GM23338 (cell line): ENCODE data around the gene FST. TPM values are rescaled to one million over a fixed set of nuclear protein-coding genes. Genes with fewer than 3 reads are reported as not detected.

Experiments used
- ATAC-seq: fragments of 200-7000 bp; cut with Tn5 transposase; 3 replicates; pipeline ENCODE4 v1.9.1; 2020
- DNase-seq: peaks from one replicate; pipeline ENCODE4 v3.0.0-alpha.2; 2015; ENCODE audit warnings: low spot score
- H2AFZ ChIP-seq: fragments of 200-600 bp; sonication (generic); 2 replicates; pipeline ENCODE4 v1.8.0; 2016; ENCODE audit warnings: antibody characterized with exemption, mild to moderate bottlenecking, moderate library complexity
- H3F3A ChIP-seq: fragments of 200-600 bp; sonication (generic); replicated peaks from 2 replicates; pipeline ENCODE4 v1.8.0; 2017; ENCODE audit warnings: antibody characterized with exemption, mixed run types, low read depth
- H3K27ac ChIP-seq: fragments of 200-600 bp; sonication (generic); 2 replicates; pipeline ENCODE4 v1.6.1; 2016; ENCODE audit warnings: low read depth
- H3K27me3 ChIP-seq: fragments of 200-600 bp; sonication (generic); 2 replicates; pipeline ENCODE4 v1.8.0; 2016; ENCODE audit warnings: mild to moderate bottlenecking, mixed run types, moderate library complexity; ENCODE audit not compliant: insufficient read depth
- H3K36me3 ChIP-seq: fragments of 200-600 bp; sonication (generic); 2 replicates; pipeline ENCODE4 v1.8.0; 2016; ENCODE audit warnings: mild to moderate bottlenecking; ENCODE audit not compliant: insufficient read depth
- H3K4me1 ChIP-seq: fragments of 200-600 bp; sonication (generic); 2 replicates; pipeline ENCODE4 v1.8.0; 2016; ENCODE audit warnings: mild to moderate bottlenecking, moderate library complexity; ENCODE audit not compliant: insufficient read depth
- H3K4me2 ChIP-seq: fragments of 200-600 bp; sonication (generic); 2 replicates; pipeline ENCODE4 v1.7.1; 2017; ENCODE audit warnings: mixed run types
- H3K4me3 ChIP-seq: fragments of 200-600 bp; sonication (generic); 2 replicates; pipeline ENCODE4 v1.6.1; 2016; ENCODE audit warnings: mixed run types
- H3K79me2 ChIP-seq: fragments of 200-600 bp; sonication (generic); replicated peaks from 2 replicates; pipeline ENCODE4 v1.8.0; 2017; ENCODE audit warnings: mild to moderate bottlenecking; ENCODE audit not compliant: insufficient read depth
- H3K9me2 ChIP-seq: fragments of 200-600 bp; sonication (generic); 2 replicates; pipeline ENCODE4 v1.8.0; 2017; ENCODE audit not compliant: insufficient read depth
- H4K20me1 ChIP-seq: fragments of 200-600 bp; sonication (generic); replicated peaks from 2 replicates; pipeline ENCODE4 v1.8.0; 2017; ENCODE audit warnings: mild to moderate bottlenecking; ENCODE audit not compliant: insufficient read depth
- H3K27ac Mint-ChIP-seq: 2 replicates; pipeline ENCODE4 v1.8.0; 2020; ENCODE audit warnings: inconsistent platforms, mild to moderate bottlenecking, moderate library complexity, mixed read lengths
- H3K27me3 Mint-ChIP-seq: 3 replicates; pipeline ENCODE4 v1.8.0; 2022; ENCODE audit warnings: low read depth, mild to moderate bottlenecking, moderate library complexity, mixed read lengths, inconsistent platforms; ENCODE audit not compliant: insufficient read depth, poor library complexity
- H3K36me3 Mint-ChIP-seq: 3 replicates; pipeline ENCODE4 v1.8.0; 2021; ENCODE audit warnings: low read depth, mild to moderate bottlenecking, inconsistent platforms, moderate library complexity, mixed read lengths
- H3K4me1 Mint-ChIP-seq: 3 replicates; pipeline ENCODE4 v1.8.0; 2020; ENCODE audit warnings: mild to moderate bottlenecking, inconsistent platforms, mixed read lengths
- H3K4me3 Mint-ChIP-seq: 3 replicates; pipeline ENCODE4 v1.8.0; 2021; ENCODE audit warnings: moderate library complexity, mild to moderate bottlenecking, inconsistent platforms, mixed read lengths
- H3K9me3 Mint-ChIP-seq: 3 replicates; pipeline ENCODE4 v1.8.0; 2020; ENCODE audit warnings: moderate library complexity, mild to moderate bottlenecking, inconsistent platforms, mixed read lengths
- CREB1 ChIP-seq: fragments of 250-450 bp; sonication (Bioruptor Pico); IDR thresholded peaks from 2 replicates; pipeline ENCODE4 v1.5.0; 2020; ENCODE audit warnings: low read depth, mild to moderate bottlenecking, moderate library complexity
- CTCF ChIP-seq, 2 experiments: fragments of 200-600 bp in 1 of 2; sonication (generic) in 1 of 2; conservative IDR thresholded peaks; 2 replicates each; pipeline versions ENCODE4 v1.5.1 to v1.6.1; 2016 to 2017; ENCODE audit warnings: antibody characterized with exemption in 2 of 2, low read depth in 2 of 2, mild to moderate bottlenecking in 2 of 2, moderate library complexity in 1 of 2
- EZH2 ChIP-seq: fragments of 200-600 bp; sonication (generic); IDR thresholded peaks from one replicate; pipeline ENCODE4 v1.8.0; 2017; ENCODE audit warnings: antibody characterized with exemption, mild to moderate bottlenecking, low read depth; ENCODE audit not compliant: unreplicated experiment
- EZH2phosphoT487 ChIP-seq: fragments of 200-600 bp; sonication (generic); IDR thresholded peaks from one replicate; pipeline ENCODE4 v1.8.1; 2018; ENCODE audit warnings: antibody characterized with exemption; ENCODE audit not compliant: unreplicated experiment
- JUNB ChIP-seq: IDR thresholded peaks from one replicate; pipeline ENCODE4 v1.6.1; 2016; ENCODE audit warnings: antibody characterized with exemption; ENCODE audit not compliant: unreplicated experiment
- NANOG ChIP-seq: IDR thresholded peaks from 2 replicates; pipeline ENCODE4 v1.6.1; 2016; ENCODE audit warnings: antibody characterized with exemption, borderline replicate concordance
- POLR2AphosphoS5 ChIP-seq: IDR thresholded peaks from 2 replicates; pipeline ENCODE4 v1.6.1; 2016; ENCODE audit warnings: antibody characterized with exemption, low read depth
- REST ChIP-seq: IDR thresholded peaks from one replicate; pipeline ENCODE4 v1.6.1; 2018; ENCODE audit warnings: antibody characterized with exemption; ENCODE audit not compliant: unreplicated experiment
- STAT1 ChIP-seq: IDR thresholded peaks from one replicate; pipeline ENCODE4 v1.6.1; 2016; ENCODE audit warnings: antibody characterized with exemption; ENCODE audit not compliant: unreplicated experiment
- ZNF114 ChIP-seq: fragments of 250-450 bp; sonication (Bioruptor Pico); IDR thresholded peaks from 2 replicates; pipeline ENCODE4 v1.5.0; 2020; ENCODE audit warnings: mild to moderate bottlenecking, moderate library complexity
- polyA plus RNA-seq: library from polyadenylated mRNA; unstranded; fragments of >200 nt; fragmentation: Nextera tagmentation; extraction: Ambion mirVana; gene quantifications from 2 replicates; pipeline ENCODE4 v1.2.1, GENCODE V29; 2016
- total RNA-seq: library from RNA; depleted of rRNA; stranded (reverse); fragments of >200 nt; shearing (Covaris generic); gene quantifications from 2 replicates; pipeline ENCODE4 v1.2.3, GENCODE V29; 2014
- TF ChIP-seq, protein P1 (sequence below): IDR thresholded peaks from 2 replicates; pipeline ENCODE4 v1.6.1; 2016; ENCODE audit warnings: antibody characterized with exemption

Gene FST
- total and polyA plus RNA-seq, 2 experiments from 2014 or later, result 7.6 to 13.9 TPM

DNA sequence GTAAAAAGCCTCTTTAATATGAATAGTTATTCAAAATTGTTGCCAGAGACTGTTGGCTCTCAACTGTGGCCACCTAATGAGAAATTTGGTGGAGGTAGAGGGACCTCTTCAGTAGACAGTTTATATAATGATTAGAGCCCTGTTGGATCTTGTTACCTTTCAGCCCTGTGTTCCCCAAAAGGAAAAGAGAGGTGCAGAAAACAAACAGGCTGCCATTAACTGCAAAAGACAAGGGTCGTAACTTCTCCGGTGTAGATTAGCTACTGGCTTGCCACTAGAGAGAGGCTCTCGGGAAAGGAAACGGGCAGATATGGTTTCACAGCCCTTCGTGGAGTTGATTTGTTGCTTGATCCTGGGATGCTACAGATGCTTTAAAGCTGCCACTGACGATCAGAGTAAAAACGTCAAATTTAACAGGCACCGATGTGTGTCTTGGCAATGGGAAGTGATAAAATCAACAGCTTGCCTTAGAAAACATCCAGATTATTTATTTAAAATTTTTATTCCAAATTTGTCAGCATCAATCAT is 7.8 kb downstream of the FST start:
- Mint-ChIP-seq H3K4me1 (peaks cover 8% of the 10 kb centered on the region), H3K27me3 (no peaks in the 10 kb centered on the region), H3K9me3 (no peaks in the 10 kb centered on the region), H3K27ac (no peak overlapping the region), H3K36me3 (peaks cover 29% of the 10 kb centered on the region), H3K4me3 (no peak overlapping the region)
- Histone ChIP-seq H3F3A (no peaks in the 10 kb centered on the region), H3K27ac (no peak overlapping the region), H2AFZ (no peak overlapping the region), H3K4me2 (no peak overlapping the region), H3K36me3 (no peaks in the 10 kb centered on the region), H3K4me1 (peaks cover 6% of the 10 kb centered on the region; the same call in 1 of the 2 replicates), H3K27me3 (no peaks in the 10 kb centered on the region), H4K20me1 (no peaks in the 10 kb centered on the region), H3K9me2 (peaks cover 11% of the 10 kb centered on the region; the same call in 1 of the 2 replicates), H3K4me3 (no peak overlapping the region), H3K79me2 (no peaks in the 10 kb centered on the region)
- TF ChIP-seq JUNB, result no peak
- TF ChIP-seq CTCF (conservative IDR thresholded peaks at IDR 0.05; ENCODE audit: low read depth in 2 of 2), result no peak
- no peak for TF ChIP-seq NANOG
- TF ChIP-seq CREB1 (CRISPR knock-in tag), result no peak
- TF ChIP-seq POLR2AphosphoS5, result no peak
- TF ChIP-seq ZNF114, result no peak
- no peak for TF ChIP-seq EZH2phosphoT487
- TF ChIP-seq EZH2, result no peak
- TF ChIP-seq STAT1, result no peak
- DNase-seq (no peak), ATAC-seq (no peak)

DNA sequence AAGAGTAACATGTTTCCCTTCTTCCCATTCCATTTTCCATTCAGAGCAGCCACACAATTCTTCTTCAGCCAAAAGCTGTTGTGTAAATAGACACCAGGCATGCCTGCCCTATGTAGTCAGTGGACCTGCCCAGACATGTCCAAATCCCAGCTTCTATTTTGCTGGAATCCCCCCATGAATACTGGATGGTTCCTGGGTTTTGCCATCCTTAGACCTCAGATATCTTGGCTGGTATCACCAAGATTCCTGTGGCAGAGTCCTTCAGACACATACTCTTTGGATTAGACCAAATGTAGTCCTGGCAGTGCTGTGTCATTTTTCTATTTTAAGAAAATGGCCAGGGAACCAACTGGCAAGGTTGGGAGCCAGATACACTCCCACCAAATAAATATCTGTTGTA is 10.3 kb downstream of the FST start:
- no peak for ATAC-seq
- Histone ChIP-seq H3K36me3 (no peaks in the 10 kb centered on the region), H3K27me3 (no peaks in the 10 kb centered on the region), H4K20me1 (no peaks in the 10 kb centered on the region), H3K4me2 (no peak overlapping the region), H3K4me1 (no peaks in the 10 kb centered on the region), H3F3A (no peaks in the 10 kb centered on the region), H3K4me3 (no peak overlapping the region), H3K79me2 (no peaks in the 10 kb centered on the region), H3K9me2 (peaks cover 14% of the 10 kb centered on the region), H3K27ac (no peak overlapping the region), H2AFZ (peak overlapping the region; percentile 94; the same call in 1 of the 2 replicates)
- H3K4me1 Mint-ChIP-seq, result peaks cover 3% of the 10 kb centered on the region; the same call in 2 of the 3 replicates
- H3K27ac Mint-ChIP-seq, result no peak overlapping the region
- H3K9me3 Mint-ChIP-seq, result peaks cover 3% of the 10 kb centered on the region; the same call in 1 of the 3 replicates
- no peaks in the 10 kb centered on the region for H3K27me3 Mint-ChIP-seq
- DNase-seq, result no peak
- no peak overlapping the region for H3K4me3 Mint-ChIP-seq
- peaks cover 14% of the 10 kb centered on the region for H3K36me3 Mint-ChIP-seq
- TF ChIP-seq CREB1 (CRISPR knock-in tag) (no peak), STAT1 (no peak), NANOG (no peak), CTCF (conservative IDR thresholded peaks at IDR 0.05; ENCODE audit: low read depth in 2 of 2) (no peak), EZH2phosphoT487 (no peak), JUNB (no peak), POLR2AphosphoS5 (no peak), ZNF114 (no peak), REST (no peak)
- TF ChIP-seq, protein P1, sequence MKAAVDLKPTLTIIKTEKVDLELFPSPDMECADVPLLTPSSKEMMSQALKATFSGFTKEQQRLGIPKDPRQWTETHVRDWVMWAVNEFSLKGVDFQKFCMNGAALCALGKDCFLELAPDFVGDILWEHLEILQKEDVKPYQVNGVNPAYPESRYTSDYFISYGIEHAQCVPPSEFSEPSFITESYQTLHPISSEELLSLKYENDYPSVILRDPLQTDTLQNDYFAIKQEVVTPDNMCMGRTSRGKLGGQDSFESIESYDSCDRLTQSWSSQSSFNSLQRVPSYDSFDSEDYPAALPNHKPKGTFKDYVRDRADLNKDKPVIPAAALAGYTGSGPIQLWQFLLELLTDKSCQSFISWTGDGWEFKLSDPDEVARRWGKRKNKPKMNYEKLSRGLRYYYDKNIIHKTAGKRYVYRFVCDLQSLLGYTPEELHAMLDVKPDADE, result no peak
